Subcutaneous adipose tissue (tissue), 4 donors: ENCODE measurements around the gene WDFY3. TPM values are rescaled to one million over a fixed set of nuclear protein-coding genes. Genes with fewer than 3 reads are reported as not detected.

Source experiments
- CTCF ChIP-seq: fragments of 450-650 bp; IDR thresholded peaks from one replicate; pipeline ENCODE4 v1.5.1; 2016; ENCODE audit warnings: low read depth, mild to moderate bottlenecking, control low read depth, antibody characterized with exemption, moderate library complexity
- total RNA-seq, 4 donors: library from RNA; depleted of rRNA; stranded (reverse); fragments of >200 nt; gene quantifications; one replicate each; pipeline ENCODE4 v1.1.0, GENCODE V29; 2016

Gene WDFY3
- total RNA-seq, 4 donors from 2014 or later = 80.3 to 167 (median 146) TPM

- TF ChIP-seq CTCF = no peak
Observed at GRCh38 chr4:84719115-84719514, 247.4 kb downstream of the WDFY3 start.

GRCh38 chr4:84718699-84719098 is 247.8 kb downstream of the WDFY3 start:
- no peak for TF ChIP-seq CTCF

- no peak for TF ChIP-seq CTCF
Observed at GRCh38 chr4:84710548-84710947, 255.9 kb downstream of the WDFY3 start.

GRCh38 chr4:84708406-84709135 is 257.9 kb downstream of the WDFY3 start:
- TF ChIP-seq CTCF = no peak

- TF ChIP-seq CTCF = no peak
Observed at GRCh38 chr4:84706286-84706685, 260.2 kb downstream of the WDFY3 start.

GRCh38 chr4:84699001-84699671 is 267.4 kb downstream of the WDFY3 start:
- no peak for TF ChIP-seq CTCF

- TF ChIP-seq CTCF = no peak
Observed at GRCh38 chr4:84697615-84698201, 268.8 kb downstream of the WDFY3 start.
